ENCODE measurements around the gene AHDC1. TPM values are rescaled to one million over a fixed set of nuclear protein-coding genes. Genes with fewer than 3 reads are reported as not detected.
A peak's percentile ranks its signal among the peaks of the same experiment; 100 is the strongest.

The AHDC1 gene
- total and polyA plus RNA-seq, 9 donors: 11.2 to 159 (median 82.1) TPM

DNA sequence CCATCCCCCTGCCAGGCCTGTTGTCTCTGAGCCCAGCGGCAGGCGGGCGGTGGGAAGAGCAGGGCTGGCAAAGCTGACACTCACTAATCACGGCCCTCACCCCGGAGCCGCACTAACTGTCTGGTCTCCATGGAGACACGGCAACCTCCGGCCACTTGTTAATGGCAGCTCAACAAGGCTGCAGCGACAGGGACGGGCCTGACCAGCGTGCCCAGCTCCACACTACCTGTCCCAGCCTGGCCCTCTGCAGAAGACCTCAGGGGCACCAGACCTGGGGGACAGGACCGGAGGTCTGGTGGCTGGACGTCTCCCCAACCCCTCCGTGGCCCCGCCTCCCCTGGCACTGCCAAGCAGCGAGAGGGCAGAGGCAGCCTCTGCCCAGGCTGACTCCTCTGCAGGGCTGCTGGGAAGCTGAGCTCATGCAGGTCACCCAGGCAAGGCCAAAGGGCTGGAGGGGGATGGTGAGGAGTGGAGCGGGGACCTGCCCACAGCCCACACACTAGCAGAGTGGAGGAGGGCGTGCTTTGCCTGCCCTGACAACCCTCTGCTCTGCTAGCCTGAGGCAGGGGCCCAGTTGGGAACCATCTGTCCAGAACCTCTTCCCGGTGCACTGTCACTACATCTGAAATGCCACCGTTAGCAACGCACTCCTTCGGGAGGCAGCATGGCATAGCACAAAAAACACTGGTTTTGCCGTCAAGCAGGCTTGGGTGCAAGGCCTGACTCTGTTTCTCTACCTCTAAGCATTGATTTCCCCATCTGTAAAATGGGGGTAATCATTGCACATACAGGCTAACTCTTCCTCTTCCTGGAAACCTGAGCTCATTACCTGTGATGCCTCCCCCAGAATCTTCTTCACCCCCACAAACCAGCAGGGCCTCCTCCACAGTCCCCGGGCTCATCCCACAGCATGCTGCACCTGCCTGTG is 84.3 kb downstream of the AHDC1 start:
- peak in 2 of 5 donors; percentile 62 to 70 for DNase-seq
- 43 to 57% (median 46%) methylated on average over 22 to 24 of the region's 24 CpGs for WGBS, 3 donors
- no peaks in the 10 kb centered on the region for H3K9me3 ChIP-seq
- no peaks in the 10 kb centered on the region for H3K36me3 ChIP-seq
- peaks cover 32% of the 10 kb centered on the region for H3K4me1 ChIP-seq (ENCODE audit: insufficient read depth)
- no peaks in the 10 kb centered on the region for H3K27me3 ChIP-seq
- TF ChIP-seq EP300 (IDR thresholded peaks at IDR 0.05) (no peak), CTCF (IDR thresholded peaks at IDR 0.05) (no peak), POLR2A (IDR thresholded peaks at IDR 0.05) (no peak)
- no peak overlapping the region for H3K4me3 ChIP-seq
- intact Hi-C loops (cut with DNase I): loop anchor here in 2 of 4 donors (10.0 kb wide), 2 partner anchors 55 to 85 kb away; partner anchors contain the start of gene AHDC1 (in 2 of the 2)
- H3K27ac ChIP-seq: peak overlapping the region in 1 of 2 donors; percentile 58

- Histone ChIP-seq H3K9me3 (no peaks in the 10 kb centered on the region), H3K4me1 (ENCODE audit: insufficient read depth) (peaks cover 29% of the 10 kb centered on the region), H3K27ac (peak overlapping the region in 1 of 2 donors; percentile 58), H3K4me3 (no peak overlapping the region), H3K27me3 (no peaks in the 10 kb centered on the region), H3K36me3 (no peaks in the 10 kb centered on the region)
- no peak for TF ChIP-seq POLR2A (IDR thresholded peaks at IDR 0.05)
- no peak for TF ChIP-seq CTCF (IDR thresholded peaks at IDR 0.05)
- TF ChIP-seq EP300 (IDR thresholded peaks at IDR 0.05): no peak
- 87 to 93% (median 93%) methylated on average over 7 of the region's 7 CpGs for WGBS, 3 donors
- no peak for DNase-seq
- intact Hi-C loops (cut with DNase I): no loop called here
Measured at GRCh38 chr1:27518808-27519207, 85.1 kb downstream of the AHDC1 start.

GRCh38 chr1:27517907-27518718 is 85.8 kb downstream of the AHDC1 start:
- Histone ChIP-seq H3K36me3 (no peaks in the 10 kb centered on the region), H3K4me1 (ENCODE audit: insufficient read depth) (peaks cover 24% of the 10 kb centered on the region), H3K9me3 (no peaks in the 10 kb centered on the region), H3K27me3 (no peaks in the 10 kb centered on the region), H3K27ac (no peak overlapping the region), H3K4me3 (no peak overlapping the region)
- intact Hi-C loops (cut with DNase I): no loop called here
- 78 to 83% (median 81%) methylated on average over 21 of the region's 21 CpGs for WGBS, 3 donors
- DNase-seq: no peak
- no peak for TF ChIP-seq POLR2A (IDR thresholded peaks at IDR 0.05)
- TF ChIP-seq EP300 (IDR thresholded peaks at IDR 0.05): no peak
- TF ChIP-seq CTCF (IDR thresholded peaks at IDR 0.05): no peak

- H3K9me3 ChIP-seq: no peaks in the 10 kb centered on the region
- WGBS, 3 donors: 76 to 85% (median 82%) methylated on average over 2 of the region's 2 CpGs
- peaks cover 21% of the 10 kb centered on the region for H3K4me1 ChIP-seq (ENCODE audit: insufficient read depth)
- H3K27ac ChIP-seq: no peak overlapping the region
- intact Hi-C loops (cut with DNase I): no loop called here
- DNase-seq: no peak
- no peaks in the 10 kb centered on the region for H3K36me3 ChIP-seq
- no peaks in the 10 kb centered on the region for H3K27me3 ChIP-seq
- TF ChIP-seq CTCF (IDR thresholded peaks at IDR 0.05) (no peak), EP300 (IDR thresholded peaks at IDR 0.05) (no peak), POLR2A (IDR thresholded peaks at IDR 0.05) (no peak)
- no peak overlapping the region for H3K4me3 ChIP-seq
Measured at GRCh38 chr1:27517301-27517700, 86.6 kb downstream of the AHDC1 start.

Measured in ovary (tissue), 9 donors.